Measurements from ENCODE around the gene CHST5. TPM values are rescaled to one million over a fixed set of nuclear protein-coding genes. Genes with fewer than 3 reads are reported as not detected.

CHST5 gene
- total and polyA plus RNA-seq, 2 experiments from 2014 or later = not detected

- Mint-ChIP-seq H3K4me1 (peaks cover 9% of the 10 kb centered on the region; the same call in 1 of the 3 replicates), H3K4me3 (no peak overlapping the region), H3K27ac (no peak overlapping the region), H3K36me3 (ENCODE audit: low read depth) (no peaks in the 10 kb centered on the region), H3K27me3 (ENCODE audit: insufficient read depth, low read depth, poor library complexity) (peaks cover 12% of the 10 kb centered on the region), H3K9me3 (no peaks in the 10 kb centered on the region)
- H3K27me3 ChIP-seq (ENCODE audit: insufficient read depth) = no peaks in the 10 kb centered on the region
- H3K9me2 ChIP-seq (ENCODE audit: insufficient read depth) = no peaks in the 10 kb centered on the region
- no peak for DNase-seq (ENCODE audit: low spot score)
- no peak for ATAC-seq
- TF ChIP-seq CTCF (conservative IDR thresholded peaks at IDR 0.05; ENCODE audit: low read depth in 2 of 2) (no peak), ZNF462 (CRISPR knock-in tag; IDR thresholded peaks at IDR 0.05) (no peak), REST (IDR thresholded peaks at IDR 0.05; ENCODE audit: unreplicated experiment) (no peak), JUNB (IDR thresholded peaks at IDR 0.05; ENCODE audit: unreplicated experiment) (no peak), NANOG (IDR thresholded peaks at IDR 0.05; ENCODE audit: borderline replicate concordance) (no peak), POLR2AphosphoS5 (IDR thresholded peaks at IDR 0.05; ENCODE audit: low read depth) (no peak), EZH2 (IDR thresholded peaks at IDR 0.05; ENCODE audit: low read depth, unreplicated experiment) (no peak), CREB1 (CRISPR knock-in tag; IDR thresholded peaks at IDR 0.05; ENCODE audit: low read depth) (no peak), STAT1 (IDR thresholded peaks at IDR 0.05; ENCODE audit: unreplicated experiment) (no peak), EZH2phosphoT487 (IDR thresholded peaks at IDR 0.05; ENCODE audit: unreplicated experiment) (no peak)
- H2AFZ ChIP-seq = no peak overlapping the region
- no peak overlapping the region for H3K4me3 ChIP-seq
- H3F3A ChIP-seq (replicated peaks; ENCODE audit: low read depth) = no peaks in the 10 kb centered on the region
- H3K4me1 ChIP-seq (ENCODE audit: insufficient read depth) = 0 out of 2 replicates have a peak, but pooled peaks cover 5% of the 10 kb centered on the region
- no peaks in the 10 kb centered on the region for H4K20me1 ChIP-seq (replicated peaks; ENCODE audit: insufficient read depth)
- no peak overlapping the region for H3K27ac ChIP-seq (ENCODE audit: low read depth)
- no peaks in the 10 kb centered on the region for H3K79me2 ChIP-seq (replicated peaks; ENCODE audit: insufficient read depth)
- no peaks in the 10 kb centered on the region for H3K36me3 ChIP-seq (ENCODE audit: insufficient read depth)
- H3K4me2 ChIP-seq = no peak overlapping the region
Observed at GRCh38 chr16:75532142-75532765, 3.7 kb downstream of the CHST5 start.

Data from GM23338 (cell line).